Activated naive CD8-positive, alpha-beta T cell treated with anti-CD3 and anti-CD28 coated beads, Interleukin-2, amount 50 U/mL, for 24 hours (primary cell): Measurements from ENCODE around the gene PML.
"Not testable (repeated sequence)": the region's sequence is repeated elsewhere in the genome, so short reads cannot be mapped to it uniquely, and the experiment has no call there.

Source experiments
- ATAC-seq: fragments of 150-1000 bp; cut with Tn5 transposase; one replicate; pipeline ENCODE4 v1.10.0; 2021
- DNase-seq: peaks from one replicate; pipeline ENCODE4 v3.0.0; 2021
- H3K27ac Mint-ChIP-seq: one replicate; pipeline ENCODE4 v1.8.0; 2021; ENCODE audit warnings: mild to moderate bottlenecking, mixed read lengths
- H3K27me3 Mint-ChIP-seq: one replicate; pipeline ENCODE4 v1.8.0; 2021; ENCODE audit warnings: mixed read lengths
- H3K36me3 Mint-ChIP-seq: one replicate; pipeline ENCODE4 v1.8.0; 2021; ENCODE audit warnings: low read depth, mixed read lengths
- H3K4me1 Mint-ChIP-seq: one replicate; pipeline ENCODE4 v1.8.0; 2021; ENCODE audit warnings: mixed read lengths
- H3K4me3 Mint-ChIP-seq: one replicate; pipeline ENCODE4 v1.8.0; 2021; ENCODE audit warnings: mild to moderate bottlenecking, moderate library complexity, mixed read lengths
- H3K9me3 Mint-ChIP-seq: one replicate; pipeline ENCODE4 v1.8.0; 2021; ENCODE audit warnings: mixed read lengths

The PML gene

GRCh38 chr15:73954188-73955145 lies 40.0 kb upstream of the PML start:
- Mint-ChIP-seq H3K27me3 (peaks cover 2% of the 10 kb centered on the region), H3K4me3 (no peak overlapping the region), H3K36me3 (no peaks in the 10 kb centered on the region), H3K27ac (no peak overlapping the region), H3K9me3 (no peaks in the 10 kb centered on the region), H3K4me1 (peaks cover 21% of the 10 kb centered on the region)
- DNase-seq (no peak), ATAC-seq (no peak)

GRCh38 chr15:73955326-73955725 lies 39.2 kb upstream of the PML start:
- peaks cover 2% of the 10 kb centered on the region for H3K27me3 Mint-ChIP-seq
- H3K4me3 Mint-ChIP-seq: no peak overlapping the region
- H3K9me3 Mint-ChIP-seq: no peaks in the 10 kb centered on the region
- no peak for ATAC-seq
- no peaks in the 10 kb centered on the region for H3K36me3 Mint-ChIP-seq
- no peak for DNase-seq
- H3K4me1 Mint-ChIP-seq: peaks cover 27% of the 10 kb centered on the region
- no peak overlapping the region for H3K27ac Mint-ChIP-seq

- H3K36me3 Mint-ChIP-seq: no peaks in the 10 kb centered on the region
- no peaks in the 10 kb centered on the region for H3K9me3 Mint-ChIP-seq
- no peak for DNase-seq
- no peak overlapping the region for H3K4me3 Mint-ChIP-seq
- ATAC-seq: no peak
- H3K27me3 Mint-ChIP-seq: peaks cover 2% of the 10 kb centered on the region
- no peak overlapping the region for H3K27ac Mint-ChIP-seq
- peaks cover 30% of the 10 kb centered on the region for H3K4me1 Mint-ChIP-seq
Measured at GRCh38 chr15:73955861-73956742, 38.4 kb upstream of the PML start.

- Mint-ChIP-seq H3K27ac (no peak overlapping the region), H3K9me3 (no peaks in the 10 kb centered on the region), H3K4me1 (peaks cover 26% of the 10 kb centered on the region), H3K4me3 (no peak overlapping the region), H3K27me3 (peaks cover 2% of the 10 kb centered on the region), H3K36me3 (no peaks in the 10 kb centered on the region)
- DNase-seq: no peak
- no peak for ATAC-seq
Measured at GRCh38 chr15:73956743-73957135, 37.8 kb upstream of the PML start.

- Mint-ChIP-seq H3K27ac (no peak overlapping the region), H3K27me3 (peaks cover 2% of the 10 kb centered on the region)
Measured at GRCh38 chr15:73957276-73957675, 37.2 kb upstream of the PML start.

GRCh38 chr15:73957785-73958184 lies 36.7 kb upstream of the PML start:
- H3K9me3 Mint-ChIP-seq: no peaks in the 10 kb centered on the region
- H3K27ac Mint-ChIP-seq: no peak overlapping the region
- no peak for DNase-seq
- ATAC-seq: no peak
- H3K36me3 Mint-ChIP-seq: no peaks in the 10 kb centered on the region
- H3K4me3 Mint-ChIP-seq: no peak overlapping the region
- H3K4me1 Mint-ChIP-seq: peaks cover 26% of the 10 kb centered on the region
- peaks cover 2% of the 10 kb centered on the region for H3K27me3 Mint-ChIP-seq

More at GRCh38 chr15:73957276-73957675, 37.2 kb upstream of the PML start:
- ATAC-seq (no peak), DNase-seq (no peak)
- Mint-ChIP-seq H3K36me3 (no peaks in the 10 kb centered on the region), H3K4me1 (peaks cover 26% of the 10 kb centered on the region), H3K9me3 (no peaks in the 10 kb centered on the region), H3K4me3 (no peak overlapping the region)

GRCh38 chr15:73959012-73959581 lies 35.4 kb upstream of the PML start:
- peaks cover 2% of the 10 kb centered on the region for H3K27me3 Mint-ChIP-seq
- ATAC-seq: peak; percentile 58

GRCh38 chr15:73959801-73960200 lies 34.7 kb upstream of the PML start:
- Mint-ChIP-seq H3K36me3 (no peaks in the 10 kb centered on the region), H3K4me1 (peaks cover 29% of the 10 kb centered on the region), H3K4me3 (no peak overlapping the region), H3K27me3 (peaks cover 4% of the 10 kb centered on the region), H3K9me3 (no peaks in the 10 kb centered on the region), H3K27ac (no peak overlapping the region)
- DNase-seq (no peak), ATAC-seq (no peak)

More at GRCh38 chr15:73959012-73959581, 35.4 kb upstream of the PML start:
- H3K9me3 Mint-ChIP-seq: no peaks in the 10 kb centered on the region
- no peak for DNase-seq
- H3K36me3 Mint-ChIP-seq: no peaks in the 10 kb centered on the region
- H3K4me1 Mint-ChIP-seq: peaks cover 26% of the 10 kb centered on the region
- H3K27ac Mint-ChIP-seq: no peak overlapping the region
- no peak overlapping the region for H3K4me3 Mint-ChIP-seq

- not testable (repeated sequence) for H3K27me3 Mint-ChIP-seq, DNase-seq, H3K9me3 Mint-ChIP-seq, H3K4me3 Mint-ChIP-seq, H3K36me3 Mint-ChIP-seq, H3K27ac Mint-ChIP-seq, ATAC-seq
- H3K4me1 Mint-ChIP-seq: peaks cover 36% of the 10 kb centered on the region
Measured at GRCh38 chr15:73960472-73961070, 33.9 kb upstream of the PML start.

GRCh38 chr15:73962433-73962832 lies 32.1 kb upstream of the PML start:
- Mint-ChIP-seq H3K36me3 (no peaks in the 10 kb centered on the region), H3K4me3 (no peak overlapping the region), H3K9me3 (no peaks in the 10 kb centered on the region), H3K27ac (no peak overlapping the region), H3K4me1 (peaks cover 49% of the 10 kb centered on the region), H3K27me3 (peaks cover 2% of the 10 kb centered on the region)
- no peak for ATAC-seq
- no peak for DNase-seq

GRCh38 chr15:73964736-73965093 lies 29.8 kb upstream of the PML start:
- Mint-ChIP-seq H3K27ac (peak overlapping the region; percentile 67), H3K9me3 (no peaks in the 10 kb centered on the region), H3K27me3 (peaks cover 2% of the 10 kb centered on the region), H3K4me3 (peak overlapping the region; percentile 47), H3K36me3 (no peaks in the 10 kb centered on the region), H3K4me1 (peaks cover 31% of the 10 kb centered on the region)
- DNase-seq (peak; percentile 91), ATAC-seq (peak; percentile 78)

GRCh38 chr15:73965094-73965757 lies 29.3 kb upstream of the PML start:
- Mint-ChIP-seq H3K9me3 (no peaks in the 10 kb centered on the region), H3K27me3 (peaks cover 2% of the 10 kb centered on the region), H3K27ac (peak overlapping the region; percentile 67), H3K4me3 (peak overlapping the region; percentile 47), H3K36me3 (no peaks in the 10 kb centered on the region), H3K4me1 (peaks cover 28% of the 10 kb centered on the region)
- ATAC-seq (peak; percentile 64), DNase-seq (peak; percentile 63)

GRCh38 chr15:73965758-73966113 lies 28.8 kb upstream of the PML start:
- Mint-ChIP-seq H3K27ac (peak overlapping the region; percentile 67), H3K4me3 (peak overlapping the region; percentile 47), H3K36me3 (no peaks in the 10 kb centered on the region), H3K4me1 (peaks cover 25% of the 10 kb centered on the region), H3K9me3 (no peaks in the 10 kb centered on the region), H3K27me3 (peaks cover 2% of the 10 kb centered on the region)
- ATAC-seq: peak; percentile 91
- DNase-seq: no peak

- H3K4me3 Mint-ChIP-seq: no peak overlapping the region
- peaks cover 2% of the 10 kb centered on the region for H3K27me3 Mint-ChIP-seq
- ATAC-seq (no peak), DNase-seq (no peak)
- H3K4me1 Mint-ChIP-seq: peaks cover 28% of the 10 kb centered on the region
- H3K27ac Mint-ChIP-seq: peak overlapping the region; percentile 5
- no peaks in the 10 kb centered on the region for H3K36me3 Mint-ChIP-seq
- H3K9me3 Mint-ChIP-seq: no peaks in the 10 kb centered on the region
Measured at GRCh38 chr15:73968461-73968860, 26.1 kb upstream of the PML start.
